ENCODE measurements around the gene TSPAN11.

The TSPAN11 gene

DNA sequence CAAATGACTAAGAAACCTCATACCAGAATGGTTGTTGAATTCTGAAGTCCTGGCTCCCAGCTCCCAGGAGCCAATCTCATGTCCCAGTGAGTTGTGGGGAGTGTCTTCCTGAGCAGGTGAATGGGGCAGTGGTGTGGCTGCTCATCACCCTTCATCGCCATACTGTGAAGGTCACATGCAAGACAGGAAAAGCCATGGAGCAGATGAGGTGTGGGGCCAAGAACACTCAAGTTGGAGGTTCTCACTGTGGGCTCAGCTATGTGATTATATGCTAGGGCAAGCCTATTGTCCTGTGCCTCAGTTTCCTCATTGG lies 16.6 kb upstream of the TSPAN11 start:
- TF ChIP-seq SIN3A (IDR thresholded peaks at IDR 0.05; ENCODE audit: borderline replicate concordance, insufficient read depth, low read length): no peak

DNA sequence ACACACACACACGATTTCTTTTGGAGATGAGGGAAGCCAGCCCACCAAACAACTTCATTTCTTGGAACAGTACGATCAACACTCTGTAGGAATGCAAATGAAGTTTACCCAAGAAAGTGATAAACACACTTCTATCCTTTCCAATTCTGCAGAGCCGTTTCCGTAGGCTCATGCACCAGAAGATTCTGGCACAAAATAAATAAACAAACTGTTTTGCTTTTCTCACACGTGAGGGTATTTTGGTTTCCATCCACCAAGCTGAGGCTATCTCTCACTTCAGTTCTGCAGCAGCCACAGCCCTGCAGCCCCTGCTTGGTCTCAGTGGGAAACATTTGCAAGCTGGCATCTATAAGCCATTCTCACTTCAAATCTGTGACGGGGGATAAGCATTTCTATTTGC lies 15.3 kb upstream of the TSPAN11 start:
- no peak for TF ChIP-seq SIN3A (IDR thresholded peaks at IDR 0.05; ENCODE audit: borderline replicate concordance, insufficient read depth, low read length)
- TF ChIP-seq FOXP2 (optimal IDR thresholded peaks at IDR 0.05; ENCODE audit: borderline replicate concordance, extremely low read depth, extremely low read length, insufficient read depth): no peak
- no peak for TF ChIP-seq POLR2AphosphoS5 (IDR thresholded peaks at IDR 0.05; ENCODE audit: low read depth, low read length)
- no peak for TF ChIP-seq TAF1 (IDR thresholded peaks at IDR 0.05; ENCODE audit: borderline replicate concordance, insufficient read depth, low read length)
- TF ChIP-seq, protein P1, sequence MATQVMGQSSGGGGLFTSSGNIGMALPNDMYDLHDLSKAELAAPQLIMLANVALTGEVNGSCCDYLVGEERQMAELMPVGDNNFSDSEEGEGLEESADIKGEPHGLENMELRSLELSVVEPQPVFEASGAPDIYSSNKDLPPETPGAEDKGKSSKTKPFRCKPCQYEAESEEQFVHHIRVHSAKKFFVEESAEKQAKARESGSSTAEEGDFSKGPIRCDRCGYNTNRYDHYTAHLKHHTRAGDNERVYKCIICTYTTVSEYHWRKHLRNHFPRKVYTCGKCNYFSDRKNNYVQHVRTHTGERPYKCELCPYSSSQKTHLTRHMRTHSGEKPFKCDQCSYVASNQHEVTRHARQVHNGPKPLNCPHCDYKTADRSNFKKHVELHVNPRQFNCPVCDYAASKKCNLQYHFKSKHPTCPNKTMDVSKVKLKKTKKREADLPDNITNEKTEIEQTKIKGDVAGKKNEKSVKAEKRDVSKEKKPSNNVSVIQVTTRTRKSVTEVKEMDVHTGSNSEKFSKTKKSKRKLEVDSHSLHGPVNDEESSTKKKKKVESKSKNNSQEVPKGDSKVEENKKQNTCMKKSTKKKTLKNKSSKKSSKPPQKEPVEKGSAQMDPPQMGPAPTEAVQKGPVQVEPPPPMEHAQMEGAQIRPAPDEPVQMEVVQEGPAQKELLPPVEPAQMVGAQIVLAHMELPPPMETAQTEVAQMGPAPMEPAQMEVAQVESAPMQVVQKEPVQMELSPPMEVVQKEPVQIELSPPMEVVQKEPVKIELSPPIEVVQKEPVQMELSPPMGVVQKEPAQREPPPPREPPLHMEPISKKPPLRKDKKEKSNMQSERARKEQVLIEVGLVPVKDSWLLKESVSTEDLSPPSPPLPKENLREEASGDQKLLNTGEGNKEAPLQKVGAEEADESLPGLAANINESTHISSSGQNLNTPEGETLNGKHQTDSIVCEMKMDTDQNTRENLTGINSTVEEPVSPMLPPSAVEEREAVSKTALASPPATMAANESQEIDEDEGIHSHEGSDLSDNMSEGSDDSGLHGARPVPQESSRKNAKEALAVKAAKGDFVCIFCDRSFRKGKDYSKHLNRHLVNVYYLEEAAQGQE (IDR thresholded peaks at IDR 0.05; ENCODE audit: insufficient read depth in 1 of 2, low read depth in 2 of 2, low read length in 2 of 2): no peak

DNA sequence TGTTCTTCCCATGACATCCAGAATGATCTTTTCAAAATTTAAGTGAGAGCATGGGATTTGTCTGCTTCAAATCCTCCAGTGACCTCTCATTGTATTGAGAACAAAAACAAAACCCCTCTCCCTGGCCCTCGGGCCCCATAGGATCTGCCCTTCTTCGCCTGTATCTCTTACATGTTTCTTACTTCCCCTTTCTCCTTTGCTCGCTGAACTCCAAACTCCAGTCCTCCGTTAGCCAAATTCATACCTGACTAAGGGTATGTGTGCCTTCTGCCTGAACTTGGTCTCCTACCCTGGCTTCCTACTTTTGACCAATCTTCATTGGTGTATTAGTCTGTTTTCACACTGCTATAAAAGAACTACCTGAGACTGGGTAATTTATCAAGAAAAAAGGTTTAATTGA lies 13.2 kb upstream of the TSPAN11 start:
- TF ChIP-seq SIN3A (IDR thresholded peaks at IDR 0.05; ENCODE audit: borderline replicate concordance, insufficient read depth, low read length) (no peak), POLR2AphosphoS5 (IDR thresholded peaks at IDR 0.05; ENCODE audit: low read depth, low read length) (no peak), FOXP2 (optimal IDR thresholded peaks at IDR 0.05; ENCODE audit: borderline replicate concordance, extremely low read depth, extremely low read length, insufficient read depth) (no peak), TAF1 (IDR thresholded peaks at IDR 0.05; ENCODE audit: borderline replicate concordance, insufficient read depth, low read length) (no peak)
- TF ChIP-seq, protein P1 (IDR thresholded peaks at IDR 0.05; ENCODE audit: insufficient read depth in 1 of 2, low read depth in 2 of 2, low read length in 2 of 2): no peak

DNA sequence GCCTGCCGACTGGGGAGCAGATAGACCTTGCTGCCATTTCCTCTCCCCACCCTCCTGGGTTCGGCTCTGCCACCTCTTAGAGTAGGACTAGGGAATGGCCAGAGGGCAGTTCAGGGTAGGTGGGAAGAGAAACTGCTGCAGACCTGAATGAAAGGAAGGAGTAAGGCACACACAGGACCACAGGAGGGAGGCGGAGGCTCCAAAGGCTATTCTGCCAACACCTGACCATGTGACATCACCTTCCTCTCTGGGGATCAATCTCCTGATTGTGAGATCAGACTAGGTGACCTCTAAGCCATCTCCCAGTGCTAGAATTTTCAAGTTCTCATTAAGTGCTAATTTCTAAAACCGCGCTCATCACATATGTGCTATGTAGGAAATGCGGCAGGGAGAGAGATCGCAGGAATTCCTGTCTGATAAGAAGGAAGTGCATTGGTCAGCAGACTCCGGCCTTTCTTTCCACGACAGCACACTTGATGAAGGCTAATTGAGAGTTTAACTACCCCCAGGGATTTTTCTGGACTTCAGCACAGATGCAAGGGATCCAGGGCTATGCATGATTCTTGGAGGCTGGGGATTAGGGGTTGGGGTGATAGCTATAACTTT lies 11.5 kb upstream of the TSPAN11 start:
- no peak for TF ChIP-seq POLR2AphosphoS5 (IDR thresholded peaks at IDR 0.05; ENCODE audit: low read depth, low read length)
- TF ChIP-seq, protein P1 (IDR thresholded peaks at IDR 0.05; ENCODE audit: insufficient read depth in 1 of 2, low read depth in 2 of 2, low read length in 2 of 2): no peak
- TF ChIP-seq SIN3A (IDR thresholded peaks at IDR 0.05; ENCODE audit: borderline replicate concordance, insufficient read depth, low read length): no peak
- TF ChIP-seq TAF1 (IDR thresholded peaks at IDR 0.05; ENCODE audit: borderline replicate concordance, insufficient read depth, low read length): no peak
- no peak for TF ChIP-seq FOXP2 (optimal IDR thresholded peaks at IDR 0.05; ENCODE audit: borderline replicate concordance, extremely low read depth, extremely low read length, insufficient read depth)

- TF ChIP-seq POLR2AphosphoS5 (IDR thresholded peaks at IDR 0.05; ENCODE audit: low read depth, low read length) (no peak), FOXP2 (optimal IDR thresholded peaks at IDR 0.05; ENCODE audit: borderline replicate concordance, extremely low read depth, extremely low read length, insufficient read depth) (no peak), SIN3A (IDR thresholded peaks at IDR 0.05; ENCODE audit: borderline replicate concordance, insufficient read depth, low read length) (no peak), TAF1 (IDR thresholded peaks at IDR 0.05; ENCODE audit: borderline replicate concordance, insufficient read depth, low read length) (no peak)
- TF ChIP-seq, protein P1 (IDR thresholded peaks at IDR 0.05; ENCODE audit: insufficient read depth in 1 of 2, low read depth in 2 of 2, low read length in 2 of 2): no peak
Observed at GRCh38 chr12:30923057-30923456, 3.5 kb upstream of the TSPAN11 start.
